ENCODE results near the gene MAPK8IP2.
A peak's percentile ranks its signal among the peaks of the same experiment; 100 is the strongest.

Gene MAPK8IP2

DNA sequence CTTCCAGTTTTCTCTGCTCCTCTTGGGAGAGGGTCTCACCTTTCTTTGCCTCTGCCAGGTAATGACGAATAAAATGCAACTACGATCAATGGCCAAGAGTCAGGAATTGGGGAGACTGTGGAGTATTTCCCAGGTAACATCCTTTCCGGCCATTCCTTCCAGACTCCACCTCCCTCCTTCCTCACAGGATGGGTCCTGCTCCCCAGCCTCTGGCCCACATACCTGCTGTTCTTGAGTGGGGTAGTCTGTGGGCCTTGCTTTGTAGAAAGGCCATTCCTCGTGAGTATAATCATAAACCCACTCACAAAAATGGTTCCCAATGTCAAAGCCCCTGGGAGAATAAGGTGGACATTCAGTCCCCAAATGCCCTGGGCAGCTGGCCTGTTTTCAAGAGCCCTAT, 20.8 kb upstream of the MAPK8IP2 start (continued):
- no peak for TF ChIP-seq PATZ1 (CRISPR knock-in tag; IDR thresholded peaks at IDR 0.05; ENCODE audit: borderline replicate concordance)

DNA sequence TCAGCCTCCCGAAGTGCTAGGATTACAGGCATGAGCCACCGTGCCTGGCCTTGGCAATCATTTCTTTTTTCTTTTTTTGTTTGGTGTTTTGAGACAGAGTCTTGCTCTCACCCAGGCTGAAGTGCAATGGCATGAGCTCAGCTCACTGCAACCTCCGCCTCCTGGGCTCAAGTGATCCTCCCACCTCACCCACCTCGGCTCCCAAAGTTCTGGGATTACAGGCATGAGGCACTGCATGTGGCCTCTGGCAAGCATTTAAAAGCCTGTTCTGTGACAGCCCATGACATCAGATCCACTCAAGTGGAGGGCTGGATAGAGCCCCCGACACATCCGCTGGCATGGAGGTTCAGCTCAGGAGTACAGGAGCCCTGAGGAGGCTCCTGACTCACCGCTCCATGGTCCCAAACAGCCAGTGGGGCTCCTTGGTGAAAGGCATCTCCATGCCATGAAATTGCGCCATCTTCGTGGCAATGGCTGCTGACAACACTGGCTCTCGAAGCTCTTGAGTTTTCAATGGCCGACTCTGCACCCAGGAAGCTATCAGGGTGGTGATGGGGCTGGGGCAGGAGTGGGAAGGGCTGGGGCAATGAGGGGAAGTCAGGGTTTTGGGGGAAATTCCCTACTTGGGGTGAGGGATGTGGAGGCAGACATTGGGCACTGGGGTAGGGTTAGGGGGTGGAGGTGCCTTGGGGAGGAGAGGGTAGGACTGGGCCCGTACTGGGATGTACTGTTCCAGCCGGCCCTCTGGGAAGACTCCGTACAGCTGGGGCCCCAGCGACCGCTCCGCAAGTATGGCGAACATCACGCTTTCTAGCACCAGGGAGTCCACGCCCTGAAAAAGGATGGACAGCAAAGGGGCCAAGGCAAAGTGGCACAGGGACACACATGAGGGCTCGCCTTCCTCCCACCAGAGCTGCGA, 19.3 kb upstream of the MAPK8IP2 start:
- no peak for ATAC-seq
- TF ChIP-seq TSHZ2 (CRISPR knock-in tag; IDR thresholded peaks at IDR 0.05) (no peak), GLIS3 (CRISPR knock-in tag; IDR thresholded peaks at IDR 0.05) (no peak), ZNF70 (CRISPR knock-in tag; IDR thresholded peaks at IDR 0.05) (no peak), BACH2 (CRISPR knock-in tag; IDR thresholded peaks at IDR 0.05; ENCODE audit: borderline replicate concordance) (no peak), ZNF565 (CRISPR knock-in tag; conservative IDR thresholded peaks at IDR 0.05; ENCODE audit: low read depth) (no peak), RARB (CRISPR knock-in tag; IDR thresholded peaks at IDR 0.05) (no peak), TOX (CRISPR knock-in tag; IDR thresholded peaks at IDR 0.05; ENCODE audit: borderline replicate concordance) (no peak), TCF4 (CRISPR knock-in tag; IDR thresholded peaks at IDR 0.05; ENCODE audit: borderline replicate concordance) (no peak), ZFP30 (CRISPR knock-in tag; IDR thresholded peaks at IDR 0.05) (no peak), ISL1 (CRISPR knock-in tag; IDR thresholded peaks at IDR 0.05) (no peak), ZFP3 (CRISPR knock-in tag; IDR thresholded peaks at IDR 0.05) (no peak), ZC3H10 (CRISPR knock-in tag; IDR thresholded peaks at IDR 0.05) (no peak), CSDC2 (CRISPR knock-in tag; IDR thresholded peaks at IDR 0.05) (no peak), OSR1 (CRISPR knock-in tag; IDR thresholded peaks at IDR 0.05) (no peak), ZNF8 (CRISPR knock-in tag; IDR thresholded peaks at IDR 0.05) (no peak), ARNTL (CRISPR knock-in tag; IDR thresholded peaks at IDR 0.05; ENCODE audit: borderline replicate concordance, low read depth) (no peak), PATZ1 (CRISPR knock-in tag; IDR thresholded peaks at IDR 0.05; ENCODE audit: borderline replicate concordance) (no peak)

GRCh38 chr22:50581950-50582492, 18.6 kb upstream of the MAPK8IP2 start:
- TF ChIP-seq TSHZ2 (CRISPR knock-in tag; IDR thresholded peaks at IDR 0.05), result no peak
- ATAC-seq, result peak; percentile 16; the same call in 2 of the 3 replicates

Measured in SK-N-SH treated with all-trans-retinoic acid at 6 μM for 48 hours (cell line).